ENCODE data around the gene FGD5. TPM values are rescaled to one million over a fixed set of nuclear protein-coding genes. Genes with fewer than 3 reads are reported as not detected.

The FGD5 gene
- total RNA-seq, 1 donor from 2014 or later = 3.2 TPM

GRCh38 chr3:14794435-14794834 is 24.3 kb upstream of the FGD5 start:
- Mint-ChIP-seq H3K4me3 (no peak overlapping the region), H3K36me3 (no peaks in the 10 kb centered on the region), H3K9me3 (peaks cover 4% of the 10 kb centered on the region), H3K27me3 (ENCODE audit: low read depth) (peaks cover 65% of the 10 kb centered on the region), H3K27ac (no peak overlapping the region), H3K4me1 (peaks cover 13% of the 10 kb centered on the region)
- no peak for DNase-seq (ENCODE audit: low spot score in 2 of 2, unreplicated experiment in 2 of 2)
- no peak for TF ChIP-seq CTCF (IDR thresholded peaks at IDR 0.05; ENCODE audit: unreplicated experiment)

GRCh38 chr3:14795996-14796395 is 22.8 kb upstream of the FGD5 start:
- no peak for TF ChIP-seq CTCF (IDR thresholded peaks at IDR 0.05; ENCODE audit: unreplicated experiment)
- Mint-ChIP-seq H3K36me3 (no peaks in the 10 kb centered on the region), H3K4me1 (peaks cover 13% of the 10 kb centered on the region), H3K27me3 (ENCODE audit: low read depth) (peaks cover 61% of the 10 kb centered on the region), H3K27ac (no peak overlapping the region), H3K9me3 (peaks cover 8% of the 10 kb centered on the region), H3K4me3 (no peak overlapping the region)
- DNase-seq (ENCODE audit: low spot score in 2 of 2, unreplicated experiment in 2 of 2) = no peak

- DNase-seq (ENCODE audit: low spot score in 2 of 2, unreplicated experiment in 2 of 2) = peak in 1 of 2 experiments; percentile 57
- peaks cover 61% of the 10 kb centered on the region for H3K27me3 Mint-ChIP-seq (ENCODE audit: low read depth)
- H3K36me3 Mint-ChIP-seq = no peaks in the 10 kb centered on the region
- H3K4me1 Mint-ChIP-seq = peaks cover 11% of the 10 kb centered on the region
- H3K27ac Mint-ChIP-seq = no peak overlapping the region
- H3K9me3 Mint-ChIP-seq = peaks cover 8% of the 10 kb centered on the region
- H3K4me3 Mint-ChIP-seq = no peak overlapping the region
- TF ChIP-seq CTCF (IDR thresholded peaks at IDR 0.05; ENCODE audit: unreplicated experiment) = no peak
These were observed 22.2 kb upstream of the FGD5 start for GRCh38 chr3:14796403-14797077.

GRCh38 chr3:14797731-14798130 is 21.0 kb upstream of the FGD5 start:
- Mint-ChIP-seq H3K4me1 (peaks cover 11% of the 10 kb centered on the region), H3K36me3 (no peaks in the 10 kb centered on the region), H3K4me3 (no peak overlapping the region), H3K27me3 (ENCODE audit: low read depth) (peaks cover 68% of the 10 kb centered on the region), H3K27ac (no peak overlapping the region), H3K9me3 (peaks cover 8% of the 10 kb centered on the region)
- no peak for TF ChIP-seq CTCF (IDR thresholded peaks at IDR 0.05; ENCODE audit: unreplicated experiment)
- DNase-seq (ENCODE audit: low spot score in 2 of 2, unreplicated experiment in 2 of 2) = no peak

GRCh38 chr3:14798231-14798630 is 20.5 kb upstream of the FGD5 start:
- Mint-ChIP-seq H3K27ac (no peak overlapping the region), H3K36me3 (no peaks in the 10 kb centered on the region), H3K9me3 (peaks cover 8% of the 10 kb centered on the region), H3K4me1 (peaks cover 11% of the 10 kb centered on the region), H3K4me3 (no peak overlapping the region), H3K27me3 (ENCODE audit: low read depth) (peaks cover 70% of the 10 kb centered on the region)
- no peak for DNase-seq (ENCODE audit: low spot score in 2 of 2, unreplicated experiment in 2 of 2)
- no peak for TF ChIP-seq CTCF (IDR thresholded peaks at IDR 0.05; ENCODE audit: unreplicated experiment)
